ENCODE measurements around the gene PRPF40B. TPM values are rescaled to one million over a fixed set of nuclear protein-coding genes. Genes with fewer than 3 reads are reported as not detected.

The PRPF40B gene
- total and polyA plus RNA-seq, 11 donors, result 12.0 to 25.5 (median 20.9) TPM

DNA sequence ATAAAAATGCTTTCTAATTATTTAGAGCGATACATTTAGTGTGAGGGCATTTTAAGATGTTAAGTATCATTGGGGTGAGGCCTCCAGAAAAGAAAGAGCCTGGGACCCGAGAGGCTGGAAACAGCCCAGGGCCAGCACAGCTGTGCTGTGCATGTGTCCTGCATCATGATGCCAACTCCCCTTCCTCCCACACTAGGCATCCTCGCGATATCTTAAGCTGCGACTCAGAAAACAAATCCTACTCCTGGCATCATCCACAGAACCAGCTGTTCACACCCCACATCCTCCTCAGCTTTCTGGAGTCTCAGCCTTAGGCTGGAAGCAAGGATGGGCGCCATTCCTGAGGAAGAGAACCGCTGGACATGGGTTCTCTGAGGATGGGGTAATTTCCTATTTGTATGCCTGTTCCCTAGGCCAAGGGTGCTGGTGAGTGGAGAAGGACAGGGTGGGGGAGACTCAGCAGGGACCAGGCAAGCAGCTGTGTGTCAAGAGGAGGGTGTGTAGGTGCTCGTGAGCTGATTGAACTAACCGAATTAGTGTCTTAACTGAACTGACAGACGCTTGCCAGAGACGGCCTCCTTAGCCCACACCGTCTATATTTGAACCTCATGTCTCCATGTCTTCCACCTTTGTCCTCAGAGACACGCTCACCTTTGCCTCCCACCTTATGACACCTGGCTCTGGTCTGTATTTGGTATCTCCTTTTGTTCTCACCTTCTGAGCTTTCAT, 39.8 kb upstream of the PRPF40B start:
- peak in 2 of 4 donors; percentile 6 to 14 for ATAC-seq
- TF ChIP-seq POLR2A (IDR thresholded peaks at IDR 0.05), result no peak
- TF ChIP-seq, protein P1, sequence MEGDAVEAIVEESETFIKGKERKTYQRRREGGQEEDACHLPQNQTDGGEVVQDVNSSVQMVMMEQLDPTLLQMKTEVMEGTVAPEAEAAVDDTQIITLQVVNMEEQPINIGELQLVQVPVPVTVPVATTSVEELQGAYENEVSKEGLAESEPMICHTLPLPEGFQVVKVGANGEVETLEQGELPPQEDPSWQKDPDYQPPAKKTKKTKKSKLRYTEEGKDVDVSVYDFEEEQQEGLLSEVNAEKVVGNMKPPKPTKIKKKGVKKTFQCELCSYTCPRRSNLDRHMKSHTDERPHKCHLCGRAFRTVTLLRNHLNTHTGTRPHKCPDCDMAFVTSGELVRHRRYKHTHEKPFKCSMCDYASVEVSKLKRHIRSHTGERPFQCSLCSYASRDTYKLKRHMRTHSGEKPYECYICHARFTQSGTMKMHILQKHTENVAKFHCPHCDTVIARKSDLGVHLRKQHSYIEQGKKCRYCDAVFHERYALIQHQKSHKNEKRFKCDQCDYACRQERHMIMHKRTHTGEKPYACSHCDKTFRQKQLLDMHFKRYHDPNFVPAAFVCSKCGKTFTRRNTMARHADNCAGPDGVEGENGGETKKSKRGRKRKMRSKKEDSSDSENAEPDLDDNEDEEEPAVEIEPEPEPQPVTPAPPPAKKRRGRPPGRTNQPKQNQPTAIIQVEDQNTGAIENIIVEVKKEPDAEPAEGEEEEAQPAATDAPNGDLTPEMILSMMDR (IDR thresholded peaks at IDR 0.05), result no peak
- 61 to 72% (median 68%) methylated on average over 13 of the region's 13 CpGs for WGBS, 4 donors

DNA sequence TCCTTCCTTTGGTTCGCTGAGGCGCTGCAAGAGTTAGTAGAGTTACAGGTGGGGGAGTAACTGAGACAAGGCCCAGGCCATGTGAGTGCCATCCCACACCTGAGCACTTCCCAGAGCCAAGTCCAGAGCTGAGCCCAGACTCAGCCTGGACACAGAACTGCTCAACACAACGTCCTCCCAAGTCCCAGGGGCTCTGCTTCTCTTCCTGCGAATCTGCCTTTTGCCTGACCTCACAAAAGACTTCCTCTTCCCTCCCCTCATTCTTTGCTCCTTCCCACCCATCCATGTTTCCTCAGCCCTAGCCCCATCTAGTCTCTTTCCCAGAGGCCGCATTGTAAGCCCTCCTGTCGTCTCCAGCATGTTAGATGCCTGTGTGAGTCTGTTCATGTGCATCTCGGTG, 38.8 kb upstream of the PRPF40B start:
- H3K36me3 ChIP-seq, result peaks cover 0 to 3% (median 0%) of the 10 kb centered on the region in 9 donors
- TF ChIP-seq, protein P1 (IDR thresholded peaks at IDR 0.05), result no peak
- no peak for TF ChIP-seq POLR2A (IDR thresholded peaks at IDR 0.05)
- intact Hi-C loops (cut with DNase I), result loop anchor here in 7 of 10 donors (5.0 kb wide), 4 partner anchors 37 to 227 kb away; partner anchors contain the start of genes PRPF40B (in 2 of the 7) and SPATS2 (in 1 of the 7)
- 53 to 56% (median 54%) methylated on average over 7 of the region's 7 CpGs for WGBS, 4 donors
- DNase-seq, result no peak
- peak overlapping the region in 5 of 12 donors; percentile 0 to 62 (median 32) for H3K27ac ChIP-seq
- H3K27me3 ChIP-seq, result no peaks in the 10 kb centered on the region
- no peaks in the 10 kb centered on the region for H3K9me3 ChIP-seq
- no peak for ATAC-seq
- H3K4me3 ChIP-seq, result peak overlapping the region in 1 of 12 donors; percentile 22
- H3K4me1 ChIP-seq, result peaks cover 0 to 70% (median 40%) of the 10 kb centered on the region in 12 donors

More for the DNA sequence above, 39.8 kb upstream of the PRPF40B start:
- H3K27ac ChIP-seq, result peak overlapping the region in 10 of 12 donors; percentile 8 to 77 (median 40)
- intact Hi-C loops (cut with DNase I), result loop anchor here in 8 of 10 donors (2.0 to 5.0 kb wide), 5 partner anchors 36 to 226 kb away; partner anchors contain the start of genes PRPF40B (in 3 of the 8) and SPATS2 (in 1 of the 8)
- H3K36me3 ChIP-seq, result peaks cover 0 to 3% (median 0%) of the 10 kb centered on the region in 9 donors
- peaks cover 0 to 63% (median 34%) of the 10 kb centered on the region in 12 donors for H3K4me1 ChIP-seq
- H3K27me3 ChIP-seq, result no peaks in the 10 kb centered on the region
- H3K9me3 ChIP-seq, result no peaks in the 10 kb centered on the region
- no peak overlapping the region for H3K4me3 ChIP-seq
- DNase-seq, result no peak

DNA sequence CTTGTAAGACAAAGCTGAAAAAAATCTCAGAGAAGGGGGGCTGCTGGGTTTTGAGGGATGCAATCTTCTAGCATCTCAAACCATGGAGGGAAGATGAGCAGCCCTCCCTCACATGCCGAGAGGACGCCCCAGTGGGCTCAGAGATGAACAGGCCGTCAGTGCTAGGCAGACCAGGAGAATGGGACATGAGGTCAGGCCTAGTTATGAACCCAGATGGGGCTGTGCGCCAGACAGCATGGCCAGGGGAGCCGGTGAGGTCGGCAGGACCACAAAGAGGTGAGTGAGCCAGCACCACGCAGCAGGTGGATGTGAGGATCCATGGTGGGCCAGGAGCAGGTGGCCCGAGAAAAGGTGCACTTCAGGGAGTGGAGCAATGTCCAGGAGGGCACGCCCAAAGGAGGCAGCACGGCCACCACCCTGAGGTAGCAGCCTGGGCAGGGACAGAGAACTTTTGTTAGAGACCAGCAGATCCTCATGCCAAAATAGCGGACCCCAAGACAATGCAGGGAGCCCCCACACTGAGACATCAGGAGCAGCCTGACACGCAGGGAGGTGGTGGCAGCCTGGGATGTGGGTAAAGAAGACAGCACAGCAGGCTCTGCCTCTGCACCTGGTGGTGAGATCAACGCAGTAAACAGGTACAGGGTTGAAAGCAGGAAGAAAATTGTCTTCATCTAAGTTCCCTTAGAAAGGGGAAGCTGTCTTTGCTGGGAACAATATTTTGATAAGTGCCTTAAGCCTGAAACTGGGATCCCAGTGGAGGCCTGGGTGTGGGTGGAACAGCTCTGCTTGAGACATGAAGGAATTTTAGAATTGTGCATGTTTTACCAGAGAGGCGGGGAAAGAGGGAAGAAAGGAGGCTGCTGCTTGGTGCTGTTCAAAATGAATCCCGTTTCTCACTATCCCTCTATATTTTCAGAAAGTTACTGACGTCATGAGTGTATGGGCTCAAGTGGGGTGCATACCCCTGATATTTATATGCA, 37.6 kb upstream of the PRPF40B start:
- no peak overlapping the region for H3K4me3 ChIP-seq
- TF ChIP-seq, protein P1 (IDR thresholded peaks at IDR 0.05), result no peak
- TF ChIP-seq POLR2A (IDR thresholded peaks at IDR 0.05), result no peak
- H3K36me3 ChIP-seq, result peaks cover 0 to 3% (median 0%) of the 10 kb centered on the region in 9 donors
- H3K9me3 ChIP-seq, result peaks cover 0 to 2% (median 0%) of the 10 kb centered on the region in 12 donors
- H3K27ac ChIP-seq, result peak overlapping the region in 1 of 12 donors; percentile 28
- intact Hi-C loops (cut with DNase I), result no loop called here
- WGBS, 4 donors, result 79 to 86% (median 82%) methylated on average over 14 to 16 of the region's 16 CpGs
- no peak for ATAC-seq
- no peaks in the 10 kb centered on the region for H3K27me3 ChIP-seq
- H3K4me1 ChIP-seq, result peaks cover 0 to 61% (median 32%) of the 10 kb centered on the region in 12 donors
- no peak for DNase-seq
